Mucosa of rectum (tissue), 2 donors: ENCODE measurements around the gene ALDOC.
A peak's percentile ranks its signal among the peaks of the same experiment; 100 is the strongest.

Experiments used
- H3K27ac ChIP-seq, 2 donors: one replicate each; pipeline ENCODE4 v1.7.0; 2013; ENCODE audit warnings: inconsistent platforms in 2 of 2, low read depth in 2 of 2, low read length in 2 of 2
- H3K27me3 ChIP-seq, 2 donors: one replicate each; pipeline ENCODE4 v1.7.0; 2013; ENCODE audit warnings: low read length in 2 of 2; ENCODE audit not compliant: control insufficient read depth in 2 of 2, insufficient read depth in 2 of 2
- H3K36me3 ChIP-seq, 2 donors: one replicate each; pipeline ENCODE4 v1.7.0; 2013; ENCODE audit warnings: low read length in 2 of 2; ENCODE audit not compliant: control insufficient read depth in 2 of 2, insufficient read depth in 2 of 2
- H3K4me1 ChIP-seq, 2 donors: one replicate each; pipeline ENCODE4 v1.7.0; 2013; ENCODE audit warnings: low read length in 2 of 2, mild to moderate bottlenecking in 1 of 2; ENCODE audit not compliant: control insufficient read depth in 2 of 2, insufficient read depth in 2 of 2
- H3K4me3 ChIP-seq, 2 donors: one replicate each; pipeline ENCODE4 v1.7.0; 2013; ENCODE audit warnings: low read length in 2 of 2
- H3K9ac ChIP-seq, 2 donors: one replicate each; pipeline ENCODE4 v1.7.0; 2013; ENCODE audit warnings: low read length in 2 of 2, low read depth in 1 of 2, mild to moderate bottlenecking in 1 of 2
- H3K9me3 ChIP-seq, 2 donors: one replicate each; pipeline ENCODE4 v1.7.0; 2013; ENCODE audit warnings: low read length in 2 of 2; ENCODE audit not compliant: control insufficient read depth in 2 of 2
- donor health status: healthy.
- donor health status: Normal muscosa, but diverticular disease.

ALDOC gene

GRCh38 chr17:28555022-28555421 lies 21.7 kb downstream of the ALDOC start:
- Histone ChIP-seq H3K9ac (no peak overlapping the region), H3K4me3 (no peak overlapping the region), H3K27ac (no peak overlapping the region), H3K36me3 (peaks cover 50 to 62% of the 10 kb centered on the region in 2 donors), H3K4me1 (peaks cover 4 to 11% of the 10 kb centered on the region in 2 donors), H3K9me3 (no peaks in the 10 kb centered on the region), H3K27me3 (no peaks in the 10 kb centered on the region)

DNA sequence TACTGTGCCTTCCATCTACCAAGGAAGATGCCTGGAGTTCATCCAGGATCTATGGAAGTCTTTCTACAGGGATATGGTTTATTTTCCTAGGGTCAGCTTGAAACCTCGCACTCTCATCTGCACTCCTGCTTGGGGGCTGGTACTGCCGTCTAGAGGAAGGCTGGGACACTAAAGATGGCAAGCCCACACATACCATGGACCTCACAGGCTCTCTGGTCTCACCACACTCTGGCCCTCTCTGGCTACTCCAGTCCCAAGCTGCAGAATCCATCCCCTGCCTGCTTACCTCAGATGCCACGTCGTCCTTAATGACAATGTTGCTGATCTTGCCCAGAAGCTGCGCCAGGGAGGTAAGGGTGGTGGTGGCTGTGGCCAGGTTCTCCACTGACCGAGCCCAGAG lies 22.1 kb downstream of the ALDOC start:
- Histone ChIP-seq H3K9ac (no peak overlapping the region), H3K36me3 (peaks cover 46 to 57% of the 10 kb centered on the region in 2 donors), H3K9me3 (no peaks in the 10 kb centered on the region), H3K27ac (no peak overlapping the region), H3K27me3 (no peaks in the 10 kb centered on the region), H3K4me3 (no peak overlapping the region), H3K4me1 (peaks cover 8 to 15% of the 10 kb centered on the region in 2 donors)

DNA sequence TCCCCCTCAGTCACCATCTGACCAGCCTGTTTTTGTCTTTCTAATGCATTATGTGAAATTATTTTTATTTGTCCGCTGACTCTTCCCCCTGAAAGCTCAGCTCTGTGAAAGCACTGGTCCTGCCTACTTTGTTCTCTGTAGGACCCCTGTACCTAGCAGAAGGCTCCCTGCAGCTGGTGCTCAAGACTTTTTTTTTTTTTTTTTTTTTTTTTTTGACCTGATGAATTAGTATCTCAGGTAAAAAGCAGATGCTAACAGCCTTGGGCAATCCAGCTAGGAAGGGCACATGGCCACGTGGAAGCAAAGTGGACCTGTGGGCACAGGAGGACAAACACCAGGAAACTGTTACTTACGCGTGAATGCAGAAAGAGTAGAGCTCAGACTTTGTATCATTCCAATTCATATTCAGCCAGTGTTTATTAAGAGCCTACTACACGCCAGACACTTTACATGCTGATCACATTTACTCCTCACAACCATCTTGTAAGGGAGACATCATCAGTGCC lies 23.6 kb downstream of the ALDOC start:
- peaks cover 41 to 47% of the 10 kb centered on the region in 2 donors for H3K36me3 ChIP-seq
- H3K9me3 ChIP-seq, result no peaks in the 10 kb centered on the region
- peaks cover 13 to 22% of the 10 kb centered on the region in 2 donors for H3K4me1 ChIP-seq
- H3K27me3 ChIP-seq, result no peaks in the 10 kb centered on the region
- H3K9ac ChIP-seq, result no peak overlapping the region
- no peak overlapping the region for H3K27ac ChIP-seq
- peak overlapping the region; percentile 33 to 62 for H3K4me3 ChIP-seq

GRCh38 chr17:28552176-28552999 lies 24.3 kb downstream of the ALDOC start, which contains the start of gene UNC119:
UNC119 (minus strand) TSS chr17:28552624; CDS start chr17:28552557, 67 bp downstream.
- H3K27me3 ChIP-seq, result no peaks in the 10 kb centered on the region
- H3K36me3 ChIP-seq, result peaks cover 34 to 43% of the 10 kb centered on the region in 2 donors
- peak within 1 kb of the TSS in 1 of 2 donors; percentile 10 for H3K27ac ChIP-seq
- peak within 1 kb of the TSS; percentile 64 to 70 for H3K4me3 ChIP-seq
- peak within 1 kb of the TSS; percentile 56 to 63 for H3K9ac ChIP-seq
- no peaks in the 10 kb centered on the region for H3K9me3 ChIP-seq
- H3K4me1 ChIP-seq, result peaks cover 13 to 22% of the 10 kb centered on the region in 2 donors

GRCh38 chr17:28551421-28552175 lies 25.1 kb downstream of the ALDOC start:
- Histone ChIP-seq H3K4me1 (peaks cover 13 to 22% of the 10 kb centered on the region in 2 donors), H3K4me3 (peak overlapping the region; percentile 64 to 70), H3K9ac (peak overlapping the region; percentile 33 to 56), H3K27me3 (no peaks in the 10 kb centered on the region), H3K27ac (no peak overlapping the region), H3K9me3 (no peaks in the 10 kb centered on the region), H3K36me3 (peaks cover 27 to 41% of the 10 kb centered on the region in 2 donors)

- H3K27me3 ChIP-seq, result no peaks in the 10 kb centered on the region
- peaks cover 13 to 22% of the 10 kb centered on the region in 2 donors for H3K4me1 ChIP-seq
- no peaks in the 10 kb centered on the region for H3K9me3 ChIP-seq
- no peak overlapping the region for H3K9ac ChIP-seq
- no peak overlapping the region for H3K27ac ChIP-seq
- peaks cover 20 to 34% of the 10 kb centered on the region in 2 donors for H3K36me3 ChIP-seq
- H3K4me3 ChIP-seq, result no peak overlapping the region
Observed at GRCh38 chr17:28550858-28551257, 25.8 kb downstream of the ALDOC start.

DNA sequence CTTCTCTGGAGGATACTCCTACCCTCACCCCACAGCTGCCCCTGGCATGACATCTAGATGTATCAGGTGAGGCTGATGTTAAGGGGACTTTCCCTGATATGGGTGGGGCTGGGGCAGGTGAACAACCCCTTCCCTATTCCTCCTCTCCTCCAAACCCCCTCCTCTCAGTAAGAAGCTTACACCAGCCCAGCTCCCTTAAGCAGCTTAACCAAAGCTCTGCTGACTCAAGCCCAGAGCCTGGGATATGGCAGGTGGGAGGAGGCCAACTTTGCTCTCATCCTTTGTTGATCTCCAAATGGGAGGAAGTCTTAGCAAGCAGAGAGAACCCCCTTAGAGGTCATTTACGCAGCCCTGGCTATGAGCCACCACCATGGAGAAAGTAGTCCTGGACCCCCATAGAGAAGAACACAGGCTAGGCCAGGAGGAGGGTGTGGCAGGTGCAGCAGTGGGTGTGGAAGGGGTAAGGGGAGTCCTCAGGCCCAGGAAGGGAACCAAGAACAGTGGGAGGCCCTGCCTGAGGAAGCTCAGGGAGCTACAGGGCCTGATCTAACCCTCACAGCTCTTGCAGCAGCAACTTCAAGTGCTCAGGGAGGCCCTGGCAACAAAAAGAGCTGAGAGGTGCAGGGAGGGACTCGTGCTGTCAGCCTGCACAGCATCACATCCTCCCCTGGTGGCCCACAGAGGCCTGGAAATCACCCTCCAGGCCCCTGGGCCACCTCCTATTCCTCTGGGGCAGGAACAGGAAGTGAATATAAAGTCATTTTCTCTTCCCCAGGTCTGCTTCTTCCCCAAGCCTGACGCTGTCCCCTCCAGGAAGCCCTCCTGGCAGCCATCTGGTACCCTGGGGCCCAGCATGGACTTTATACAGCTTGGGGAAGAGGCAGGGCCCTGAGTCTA lies 27.2 kb downstream of the ALDOC start:
- no peaks in the 10 kb centered on the region for H3K9me3 ChIP-seq

GRCh38 chr17:28548417-28549130 lies 28.1 kb downstream of the ALDOC start:
- Histone ChIP-seq H3K36me3 (peaks cover 2 to 14% of the 10 kb centered on the region in 2 donors), H3K27ac (peak overlapping the region in 1 of 2 donors; percentile 43), H3K9me3 (no peaks in the 10 kb centered on the region), H3K9ac (no peak overlapping the region), H3K27me3 (no peaks in the 10 kb centered on the region), H3K4me3 (no peak overlapping the region), H3K4me1 (peaks cover 13 to 22% of the 10 kb centered on the region in 2 donors)

More for the DNA sequence above, 27.2 kb downstream of the ALDOC start:
- peak overlapping the region in 1 of 2 donors; percentile 41 for H3K9ac ChIP-seq
- H3K27me3 ChIP-seq, result no peaks in the 10 kb centered on the region
- H3K27ac ChIP-seq, result peak overlapping the region in 1 of 2 donors; percentile 38
- H3K4me1 ChIP-seq, result peaks cover 13 to 22% of the 10 kb centered on the region in 2 donors
- no peak overlapping the region for H3K4me3 ChIP-seq
- peaks cover 11 to 23% of the 10 kb centered on the region in 2 donors for H3K36me3 ChIP-seq
